ENCODE results near the gene TLR8.
"Not testable (repeated sequence)": the region's sequence is repeated elsewhere in the genome, so short reads cannot be mapped to it uniquely, and the experiment has no call there.

Gene TLR8

DNA sequence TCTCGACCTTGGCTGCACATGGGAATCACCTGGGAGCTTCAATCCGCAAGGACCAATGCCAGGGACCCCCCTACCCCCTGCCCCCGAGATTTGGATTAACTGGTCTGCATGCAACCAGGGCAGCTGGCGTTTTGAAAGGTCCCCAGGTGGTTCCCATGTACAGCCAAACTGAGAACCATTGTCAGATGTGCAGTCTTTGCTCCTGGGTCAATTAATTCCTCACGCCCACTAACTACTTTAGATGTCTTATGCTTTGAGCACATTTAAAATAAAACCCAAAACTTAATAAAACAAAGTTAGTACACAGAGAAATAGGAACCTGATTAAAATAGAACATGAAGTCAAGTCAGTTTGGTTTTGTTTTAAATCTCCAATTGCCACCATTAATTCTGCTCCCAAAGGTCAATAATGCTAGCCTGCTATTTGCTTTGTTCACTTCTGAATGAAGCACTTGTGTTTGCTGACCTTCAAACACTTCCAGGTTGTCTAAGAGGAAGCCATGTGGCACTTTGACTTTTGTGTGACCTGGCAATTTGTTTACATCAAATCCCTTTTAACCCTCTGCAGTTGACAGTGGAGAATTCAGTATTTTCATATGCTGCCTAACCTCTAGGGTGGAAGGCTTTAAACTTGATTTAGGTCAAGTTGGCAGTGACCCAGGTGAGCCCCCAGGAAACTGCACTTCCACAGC is 41.3 kb downstream of the TLR8 start:
- DNase-seq, result no peak

DNA sequence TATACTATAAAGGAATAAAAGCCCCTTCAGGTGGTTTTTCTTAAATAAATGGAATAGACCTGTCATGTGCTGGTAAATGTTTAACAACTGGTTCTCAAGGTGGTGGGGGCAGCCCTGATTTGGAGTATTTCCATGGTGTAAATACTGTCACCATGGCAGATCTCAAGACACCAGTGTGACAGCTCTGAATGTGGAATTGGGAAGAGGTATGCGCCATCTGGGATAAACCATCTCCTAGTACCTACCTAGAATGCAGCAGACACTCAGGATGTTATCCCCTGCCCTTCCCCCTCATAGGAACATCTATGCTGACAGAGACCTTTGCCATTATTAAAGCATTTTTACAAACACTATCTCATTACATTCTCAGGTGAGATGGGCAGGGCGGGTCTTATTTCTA is 42.1 kb downstream of the TLR8 start:
- no peak for DNase-seq

DNA sequence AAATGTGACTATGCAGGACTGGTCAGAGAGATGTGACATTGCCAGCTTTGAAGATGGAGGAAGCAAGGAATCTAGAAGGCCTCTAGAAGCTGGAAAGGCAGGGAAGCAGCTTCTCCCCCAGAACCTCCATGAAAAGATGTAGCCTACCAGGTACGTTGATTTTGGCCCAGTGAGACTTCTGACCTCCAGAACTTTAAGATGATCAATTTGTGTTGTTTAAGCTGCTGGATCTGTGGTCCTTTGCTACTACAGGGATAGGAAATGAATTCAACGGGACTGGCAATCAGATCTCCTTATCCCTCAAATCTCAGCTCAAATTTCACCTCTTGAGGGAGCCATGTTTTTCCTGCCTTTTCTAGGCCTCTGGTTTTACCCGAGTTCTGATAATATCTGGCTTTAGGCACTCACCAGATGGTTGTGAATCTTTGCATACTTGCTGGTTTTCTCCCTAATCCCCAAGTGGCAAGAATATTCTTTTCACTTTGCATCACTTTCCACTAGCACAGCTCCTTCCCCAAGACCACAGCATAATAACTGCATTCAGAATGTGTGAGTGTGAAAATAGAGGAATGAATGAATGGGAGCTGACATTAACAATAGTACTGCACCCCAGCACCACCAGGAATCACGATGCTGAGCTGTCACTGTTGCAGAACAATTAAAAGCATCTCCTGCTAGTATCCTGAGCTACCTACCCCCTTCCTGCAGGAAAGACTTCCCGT is 42.9 kb downstream of the TLR8 start:
- no peak for DNase-seq

DNA sequence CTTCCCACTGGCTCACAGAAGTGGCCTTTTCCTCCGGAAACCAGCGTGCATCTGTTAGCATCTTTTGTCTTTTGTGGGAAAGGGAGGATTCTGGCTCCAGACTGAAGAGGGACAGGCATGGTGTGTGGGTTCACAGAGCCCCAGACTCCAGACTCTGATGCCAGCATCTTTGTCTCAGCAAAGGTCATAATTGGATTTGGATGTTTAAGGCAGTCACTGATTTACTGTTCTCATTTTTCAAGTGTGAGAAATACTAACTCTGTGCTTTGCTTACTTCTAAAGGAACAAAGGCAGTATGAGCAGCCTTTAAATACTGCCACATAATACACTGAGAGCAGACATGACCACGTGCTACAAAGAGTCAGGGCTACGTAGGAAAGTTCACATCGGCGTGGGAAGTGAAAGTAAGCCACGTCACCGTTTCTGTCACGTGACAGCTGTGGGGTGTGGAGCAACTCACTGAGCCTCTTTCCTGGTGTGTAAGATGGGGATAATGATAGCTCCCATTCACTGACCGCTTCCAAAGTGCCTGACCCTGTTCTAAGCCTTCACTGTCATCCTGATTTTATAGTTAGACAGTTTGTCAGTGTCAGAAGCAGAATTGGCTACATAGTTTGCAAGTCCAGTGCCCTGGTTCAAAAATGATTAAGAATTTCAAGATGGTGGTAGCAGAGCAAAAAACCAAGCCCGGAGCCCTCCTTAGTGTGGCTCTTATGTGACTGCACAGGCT is 43.7 kb downstream of the TLR8 start:
- DNase-seq, result no peak

DNA sequence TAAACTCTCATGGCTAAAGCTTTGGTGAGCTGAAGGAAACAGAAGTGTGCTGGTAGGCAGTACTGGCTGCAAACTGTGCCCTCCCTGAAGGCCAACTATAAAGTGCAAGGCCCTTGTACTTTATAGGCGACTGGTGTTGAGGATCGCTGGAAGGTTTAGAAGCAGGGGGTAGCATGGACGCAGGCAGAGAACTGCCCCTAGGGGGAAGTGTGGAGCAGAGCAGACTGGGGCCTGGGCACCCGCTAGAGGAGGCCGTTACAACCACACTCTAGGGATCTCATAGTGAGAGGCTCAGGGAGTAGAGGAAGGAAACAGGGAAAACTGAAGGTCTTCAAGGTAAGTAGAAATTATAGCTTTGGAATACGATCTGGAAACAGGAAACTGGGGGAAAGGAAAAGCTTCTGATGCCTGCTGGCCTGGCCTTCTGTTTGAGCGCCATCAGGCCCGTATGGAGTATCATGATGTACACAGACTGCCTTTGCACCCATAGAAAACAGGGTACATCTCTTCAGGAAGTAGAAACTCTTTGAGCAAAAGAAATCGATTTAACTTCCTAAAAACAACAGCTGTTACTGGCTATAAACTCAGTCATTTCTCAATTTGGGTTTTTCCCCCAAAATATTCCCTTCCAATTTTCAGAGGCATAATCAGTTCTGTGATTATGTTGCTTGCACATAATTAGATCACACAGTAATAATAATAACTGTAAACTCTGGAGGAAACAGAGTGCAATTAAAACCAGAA is 44.6 kb downstream of the TLR8 start:
- DNase-seq, result no peak

DNA sequence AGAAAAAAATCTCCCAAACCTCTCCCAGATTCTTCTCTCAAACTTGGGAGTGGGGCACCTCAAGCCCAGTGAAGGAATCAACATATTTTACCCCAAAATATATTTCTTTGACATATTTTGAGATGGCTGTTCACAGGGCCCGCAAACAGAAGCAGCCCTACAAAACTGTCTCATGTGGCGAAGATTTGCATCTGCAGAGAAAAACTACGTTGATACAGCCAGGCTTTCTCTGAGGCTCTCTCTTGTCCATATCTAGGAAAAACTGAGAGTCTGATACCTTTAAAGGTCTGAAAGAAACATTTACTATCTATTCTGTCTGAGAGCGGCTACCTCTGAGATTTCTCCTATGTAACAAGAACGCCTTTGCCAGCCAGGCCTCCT is 45.2 kb downstream of the TLR8 start:
- DNase-seq, result no peak

DNA sequence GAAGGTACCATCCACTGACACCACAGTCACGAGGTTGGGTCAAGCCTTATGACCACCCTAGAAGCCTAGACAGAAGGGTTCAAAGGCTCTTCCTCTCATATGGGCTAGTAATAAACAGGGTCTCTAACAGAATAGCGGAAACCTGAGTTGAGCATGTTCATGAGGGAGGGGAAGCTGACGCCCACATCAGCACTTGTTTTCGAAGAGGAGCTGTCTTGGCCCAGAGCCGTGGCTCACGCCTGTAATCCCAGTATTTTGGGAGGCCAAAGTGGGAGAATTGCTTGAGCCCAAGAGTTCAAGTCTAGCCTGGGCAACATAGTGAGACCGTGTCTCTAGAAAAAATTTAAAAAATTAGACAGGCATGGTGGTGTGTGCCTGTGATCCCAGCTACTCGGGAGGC is 47.0 kb downstream of the TLR8 start:
- DNase-seq, result no peak

DNA sequence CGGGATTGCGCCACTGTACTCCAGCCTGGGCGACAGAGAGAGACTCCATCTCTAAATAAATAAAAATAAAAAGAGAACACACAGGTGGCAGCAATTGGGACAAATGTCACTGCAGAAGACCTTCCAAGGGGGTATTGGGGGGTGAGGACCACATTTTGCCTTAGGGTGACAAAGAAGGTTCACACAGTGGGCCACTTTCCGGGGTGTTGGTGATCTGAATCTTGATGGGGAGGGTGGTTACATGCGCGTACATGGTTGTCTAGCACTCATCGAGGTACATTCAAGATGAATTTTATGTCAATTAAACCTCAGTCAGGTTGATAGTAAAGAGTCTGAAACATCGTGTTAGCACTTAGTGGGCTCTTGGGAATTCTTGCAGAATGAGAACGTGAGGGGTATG is 48.0 kb downstream of the TLR8 start:
- no peak for DNase-seq

DNA sequence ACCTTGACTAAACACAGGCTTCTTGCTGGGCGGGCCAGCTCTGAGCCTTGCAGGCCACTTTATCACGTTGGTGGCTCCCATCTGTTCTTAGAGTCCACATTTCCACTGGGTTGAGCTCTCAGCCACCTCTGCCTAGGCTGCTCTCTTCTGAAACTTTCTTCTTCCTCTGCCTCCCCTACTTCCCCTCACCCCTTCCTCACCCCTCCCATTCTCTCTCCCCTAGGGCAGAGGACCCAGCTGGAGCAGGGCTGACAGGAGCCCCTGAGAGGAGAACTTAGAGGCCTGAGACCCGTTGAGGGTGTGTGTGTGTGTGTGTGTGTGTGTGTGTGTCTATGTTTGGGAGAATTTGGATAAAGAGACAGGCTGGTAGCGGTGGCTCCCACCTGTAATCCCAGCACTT is 48.6 kb downstream of the TLR8 start:
- DNase-seq, result no peak

DNA sequence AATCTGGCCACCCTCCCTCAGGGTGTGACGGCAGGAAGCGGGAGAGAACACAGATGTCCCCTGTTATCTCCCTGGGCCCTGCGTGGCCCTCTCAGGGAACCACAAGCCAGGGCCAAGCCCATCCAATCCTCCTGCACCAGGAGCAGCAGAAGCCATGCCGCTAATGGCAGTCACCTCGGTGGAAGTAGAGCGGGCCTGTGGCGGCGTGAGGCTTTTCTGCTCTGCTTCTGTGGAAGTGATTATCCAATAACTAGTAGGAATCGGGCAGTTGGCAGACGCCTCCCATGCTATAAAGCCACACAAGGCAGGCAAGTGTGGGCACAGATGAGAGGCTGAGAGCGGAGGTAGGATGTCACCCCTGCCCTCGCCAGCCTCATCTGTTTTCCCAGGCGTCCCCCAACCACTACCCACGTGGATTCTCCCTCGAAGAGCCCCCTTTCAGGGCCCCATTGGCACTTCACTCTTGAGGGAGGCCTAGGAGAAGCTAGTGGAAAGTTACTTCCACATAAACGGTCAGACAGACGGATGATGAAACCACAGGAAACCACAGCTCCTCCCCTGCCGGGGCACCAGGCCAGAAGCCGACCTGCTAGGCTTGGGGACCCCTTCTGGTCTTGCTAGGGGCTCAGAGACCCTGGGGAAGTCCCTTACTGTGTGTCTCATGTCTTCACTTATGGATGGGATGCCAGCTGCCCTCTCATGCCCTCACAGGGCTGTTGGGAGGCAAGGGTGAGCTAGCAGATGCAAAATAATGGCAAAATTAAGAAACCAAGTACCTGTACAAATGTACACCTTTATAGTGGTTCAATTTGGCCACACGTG is 49.7 kb downstream of the TLR8 start:
- DNase-seq, result no peak

DNA sequence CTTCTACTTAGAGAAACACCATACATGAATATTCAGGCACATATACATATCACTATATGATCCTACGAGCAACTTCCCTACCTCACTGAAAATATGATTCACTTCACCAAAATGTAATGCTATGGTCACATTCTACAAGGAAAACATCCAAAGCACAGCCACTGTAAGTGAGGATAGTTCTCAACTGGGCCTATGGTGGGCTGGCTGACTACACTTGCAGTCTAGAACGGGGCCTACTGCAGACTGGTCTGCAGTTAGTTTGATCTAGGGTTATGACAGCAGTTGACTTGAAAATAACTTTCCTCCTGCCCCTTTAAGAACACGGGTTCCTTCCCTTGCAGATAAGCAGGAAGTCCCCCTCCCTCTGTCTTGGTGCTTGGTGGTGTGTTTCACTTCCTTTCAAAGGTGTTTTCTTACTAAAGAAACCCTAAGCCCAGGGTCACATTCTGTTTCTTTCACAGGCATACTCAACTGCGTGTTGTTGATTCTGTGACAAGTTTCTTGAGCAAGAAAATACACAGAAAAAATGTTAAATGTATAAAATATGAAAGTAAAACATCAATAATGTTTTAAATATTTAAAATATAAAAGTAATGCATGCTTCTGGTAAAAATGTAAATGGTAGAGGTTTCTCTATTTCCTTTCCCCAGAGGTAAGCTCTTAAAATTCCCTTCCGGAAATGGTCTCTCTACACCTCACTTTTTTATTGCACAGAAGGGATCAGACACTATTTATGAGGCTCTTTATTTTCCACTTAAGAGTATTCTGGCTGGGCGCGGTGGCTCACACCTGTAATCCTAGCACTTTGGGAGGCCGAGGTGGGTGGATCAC is 50.5 kb downstream of the TLR8 start:
- DNase-seq, result no peak

DNA sequence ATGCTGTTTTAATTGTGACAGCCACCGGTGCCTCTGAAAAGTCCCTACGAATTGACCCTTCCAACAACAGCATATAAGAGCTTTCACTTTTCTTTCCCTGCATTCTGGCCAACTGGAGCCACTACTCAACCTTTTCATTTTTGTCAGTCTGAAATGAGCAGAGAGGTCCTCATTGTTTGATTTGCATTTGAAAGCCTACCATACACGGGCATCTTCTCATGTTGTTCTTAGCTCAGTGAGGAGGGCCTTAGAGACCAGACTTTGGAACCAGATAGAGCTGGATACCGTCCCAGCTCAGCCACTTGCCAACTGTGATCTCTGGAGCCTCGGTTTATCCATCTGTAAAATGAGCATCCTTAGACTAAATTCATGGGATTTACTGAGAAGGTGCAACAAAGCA is 51.6 kb downstream of the TLR8 start:
- no peak for DNase-seq

DNA sequence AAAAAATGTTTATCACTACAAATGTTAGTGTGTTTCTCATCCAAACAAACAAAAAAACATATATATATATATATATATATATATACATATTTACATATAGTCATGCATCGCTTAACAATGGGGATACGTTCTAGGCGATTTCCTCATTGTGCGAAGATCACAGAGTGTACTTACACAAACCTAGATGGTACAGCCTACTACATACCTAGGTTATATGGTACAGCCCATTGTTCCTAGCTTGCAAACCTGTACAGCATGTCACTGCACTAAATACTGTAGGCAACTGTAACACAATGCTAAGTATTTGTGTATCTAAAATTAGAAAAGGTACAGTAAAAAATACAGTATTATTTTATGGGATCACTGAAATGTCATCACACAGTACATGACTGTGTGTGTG is 52.0 kb downstream of the TLR8 start:
- no peak for DNase-seq

DNA sequence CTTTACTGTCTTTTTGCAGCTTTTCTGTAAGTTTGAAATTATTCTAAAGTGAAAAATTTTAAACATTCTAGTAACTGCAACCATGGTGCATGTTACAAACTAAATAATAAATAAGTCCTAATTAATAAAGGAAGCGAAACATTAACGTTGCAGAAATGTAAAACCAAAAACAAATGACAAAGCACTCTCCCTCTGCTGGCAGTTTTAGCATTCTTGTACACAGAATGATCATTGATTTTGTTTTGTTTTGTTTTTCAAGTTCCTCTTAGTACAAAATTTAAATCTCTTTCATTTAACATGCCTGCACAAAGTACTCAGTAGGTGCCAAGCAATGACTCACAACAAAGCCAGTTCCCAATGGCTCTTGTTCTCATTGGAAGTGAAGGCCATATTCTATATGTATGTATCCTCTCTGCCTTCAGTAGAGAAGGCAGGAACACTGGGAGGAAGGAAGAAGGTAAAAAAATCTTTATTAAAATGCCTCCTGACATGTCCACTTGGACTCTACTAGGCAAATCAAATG is 54.8 kb downstream of the TLR8 start:
- DNase-seq, result no peak

DNA sequence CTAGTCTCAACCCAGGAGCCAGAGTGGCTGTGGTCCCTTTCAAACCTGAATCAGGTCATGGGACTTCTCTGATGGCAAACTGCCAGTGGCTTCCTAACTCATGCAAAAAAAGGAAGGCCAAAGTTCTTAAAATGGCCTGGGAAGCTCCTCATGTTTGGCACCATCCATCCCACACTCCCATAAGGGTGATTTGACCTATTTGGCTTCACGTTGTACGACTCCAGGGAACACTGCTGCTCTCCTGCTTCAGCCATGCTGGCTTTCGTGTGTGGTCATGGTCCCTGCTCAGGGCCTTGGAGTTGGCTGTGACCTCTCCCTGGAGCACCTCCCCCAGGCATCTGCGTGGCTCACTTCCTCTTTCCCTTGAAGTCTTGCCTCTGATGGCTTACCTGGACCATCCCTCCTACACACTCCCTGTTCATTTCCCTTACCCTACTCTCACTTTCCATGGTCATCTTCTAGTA is 55.7 kb downstream of the TLR8 start:
- no peak for DNase-seq

DNA sequence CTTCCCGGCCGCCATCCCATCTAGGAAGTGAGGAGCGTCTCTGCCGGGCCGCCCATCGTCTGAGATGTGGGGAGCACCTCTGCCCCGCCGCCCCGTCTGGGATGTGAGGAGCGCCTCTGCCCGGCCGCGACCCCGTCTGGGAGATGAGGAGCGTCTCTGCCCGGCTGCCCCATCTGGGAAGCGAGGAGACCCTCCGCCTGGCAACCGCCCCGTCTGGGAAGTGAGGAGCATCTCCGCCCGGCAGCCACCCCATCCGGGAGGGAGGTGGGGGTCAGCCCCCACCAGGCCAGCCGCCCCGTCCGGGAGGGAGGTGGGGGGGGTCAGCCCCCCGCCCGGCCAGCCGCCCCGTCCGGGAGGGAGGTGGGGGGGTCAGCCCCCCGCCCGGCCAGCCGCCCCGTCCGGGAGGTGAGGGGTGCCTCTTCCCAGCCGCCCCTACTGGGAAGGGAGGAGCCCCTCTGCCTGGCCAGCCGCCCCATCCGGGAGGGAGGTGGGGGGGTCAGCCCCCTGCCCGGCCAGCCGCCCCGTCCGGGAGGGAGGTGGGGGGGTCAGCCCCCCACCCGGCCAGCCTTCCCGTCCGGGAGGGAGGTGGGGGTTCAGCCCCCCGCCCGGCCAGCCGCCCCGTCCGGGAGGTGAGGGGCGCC is 56.9 kb downstream of the TLR8 start:
- not testable (repeated sequence) for DNase-seq

DNA sequence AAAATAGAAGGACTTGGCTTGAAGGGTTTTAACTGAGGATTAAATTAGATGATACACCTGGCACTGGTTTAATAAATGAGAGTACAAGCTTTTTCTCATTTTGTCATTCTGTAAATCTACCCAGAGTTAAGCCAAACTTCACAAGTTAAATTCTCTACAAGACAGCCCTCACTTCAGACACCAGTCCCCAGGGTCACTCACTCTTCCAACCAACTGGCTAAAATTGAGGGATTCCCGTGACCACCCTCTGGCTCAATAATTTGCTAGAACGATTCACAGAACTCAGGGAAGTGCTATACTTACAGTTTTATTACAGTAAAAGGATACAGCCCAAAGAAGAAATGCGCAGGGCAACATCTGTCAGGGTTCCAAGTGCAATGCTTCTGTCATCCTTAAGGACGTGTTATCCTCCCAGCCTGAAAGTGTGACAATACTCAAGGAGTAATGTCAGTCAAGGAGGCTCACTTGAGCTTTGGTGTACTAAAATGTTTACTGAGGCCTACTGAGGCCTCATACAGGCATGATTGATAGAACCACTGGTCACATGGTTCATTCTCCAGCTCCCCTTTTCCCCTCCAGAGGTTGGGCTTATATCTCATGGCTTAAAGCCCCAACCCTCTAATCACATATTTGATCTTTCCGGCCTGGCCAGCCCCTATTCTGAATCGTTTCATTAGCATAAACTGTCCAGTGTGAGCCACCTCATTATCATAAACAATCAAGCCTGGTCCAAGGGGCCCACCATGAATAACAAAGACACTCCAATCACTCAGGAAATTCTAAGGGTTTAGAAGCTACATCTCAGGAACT is 58.9 kb downstream of the TLR8 start:
- no peak for DNase-seq

DNA sequence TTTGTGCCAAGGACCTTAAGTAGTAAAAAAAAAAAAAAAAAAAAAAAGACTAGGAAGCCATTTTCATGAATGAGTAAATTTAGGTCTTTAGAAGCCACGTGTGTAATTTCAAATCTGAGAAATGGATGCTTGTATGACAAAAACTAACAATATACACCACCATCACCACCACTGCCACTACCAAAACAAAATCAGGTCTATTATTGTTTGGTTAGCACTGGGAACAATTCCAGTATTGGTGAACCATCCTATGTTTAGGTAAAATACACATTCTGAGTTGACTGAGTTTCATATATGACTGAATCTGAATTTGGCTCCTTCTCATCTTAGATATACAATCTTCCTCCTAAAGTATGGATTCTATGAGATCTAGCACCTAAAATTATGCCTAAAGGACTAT is 59.7 kb downstream of the TLR8 start:
- no peak for DNase-seq

DNA sequence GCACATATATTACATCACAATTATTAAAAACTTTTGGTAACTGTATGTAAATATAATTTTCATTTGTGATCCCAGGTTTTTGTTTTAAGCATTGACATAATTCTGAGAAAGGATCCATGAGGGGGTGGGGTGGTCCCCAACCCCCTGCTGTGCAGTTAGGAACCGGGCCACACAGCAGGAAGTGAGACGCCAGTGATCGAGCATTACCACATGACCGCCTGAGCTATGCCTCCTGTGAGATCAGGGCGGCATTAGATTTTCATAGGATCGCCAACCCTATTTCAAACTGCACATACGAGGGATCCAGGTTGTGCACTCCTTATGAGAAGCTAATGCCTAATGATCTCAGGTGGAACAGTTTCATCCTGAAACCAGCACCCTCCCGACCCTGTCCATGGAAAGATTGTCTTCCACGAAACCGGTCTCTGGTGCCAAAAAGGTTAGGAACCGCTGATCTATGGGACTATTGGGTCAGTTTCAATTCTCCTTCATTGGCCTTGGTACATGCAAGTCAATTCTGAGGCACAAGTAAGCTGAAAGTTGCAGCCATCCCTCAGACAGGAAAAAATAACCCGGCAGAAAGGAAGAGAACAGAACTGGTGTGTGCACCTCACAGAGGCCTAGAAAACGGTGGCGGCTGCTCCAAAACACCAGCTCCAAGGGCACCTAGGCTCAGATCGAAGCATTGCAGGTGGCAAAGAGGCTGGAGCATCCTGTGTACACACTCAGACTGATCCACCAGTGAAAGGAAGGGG is 61.5 kb downstream of the TLR8 start:
- DNase-seq, result no peak

All from NCI-H1436 treated with DMSO at 0.1 percent for 48 hours (cell line).